ENCODE data around the gene PPP1R3C.

DNA sequence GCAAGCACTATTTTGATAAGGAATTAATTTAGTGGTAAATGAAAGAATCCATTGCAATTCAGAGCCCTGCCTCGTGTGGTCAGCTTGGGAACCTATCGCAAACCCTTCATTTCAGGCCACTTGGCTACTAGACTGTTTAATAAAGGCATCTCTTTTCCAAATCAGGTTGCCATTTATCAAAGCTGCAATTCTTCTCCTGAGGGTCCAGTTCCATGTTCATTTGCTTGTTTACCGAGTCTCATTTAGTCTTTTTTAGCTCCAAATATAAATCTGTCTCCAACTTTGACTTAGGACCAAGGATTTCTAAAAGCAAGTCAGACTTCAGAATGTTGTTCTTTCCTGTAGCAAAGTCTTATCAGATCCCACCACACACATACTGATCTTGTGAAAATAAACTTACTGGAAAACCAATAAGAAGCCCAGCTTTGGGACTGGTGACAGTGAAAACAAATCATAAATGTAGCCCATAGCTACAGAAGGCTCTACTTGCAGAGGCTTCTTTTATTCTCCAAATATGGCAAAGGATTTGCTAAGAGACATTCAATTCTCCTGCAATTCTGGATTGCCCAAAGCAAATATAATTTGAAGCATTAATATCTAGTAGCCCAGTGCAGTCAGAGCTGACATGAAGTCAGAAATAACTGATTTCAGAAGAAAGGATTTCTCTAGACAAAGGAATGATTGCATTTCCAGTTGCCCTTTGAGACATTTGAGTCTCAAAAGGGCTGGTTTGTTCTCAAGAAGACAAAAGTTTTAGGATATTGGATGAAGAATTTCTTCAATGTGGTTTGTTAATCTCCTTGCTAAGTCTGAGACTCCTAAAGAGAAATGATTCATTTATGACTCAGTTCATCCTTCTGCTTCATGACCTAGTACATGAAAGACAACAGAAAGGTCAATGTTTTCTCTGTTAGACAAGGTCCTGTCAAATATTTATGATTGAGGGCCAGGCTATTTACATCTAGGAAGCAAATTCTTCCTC is 28.0 kb downstream of the PPP1R3C start:
- TF ChIP-seq, protein P1, sequence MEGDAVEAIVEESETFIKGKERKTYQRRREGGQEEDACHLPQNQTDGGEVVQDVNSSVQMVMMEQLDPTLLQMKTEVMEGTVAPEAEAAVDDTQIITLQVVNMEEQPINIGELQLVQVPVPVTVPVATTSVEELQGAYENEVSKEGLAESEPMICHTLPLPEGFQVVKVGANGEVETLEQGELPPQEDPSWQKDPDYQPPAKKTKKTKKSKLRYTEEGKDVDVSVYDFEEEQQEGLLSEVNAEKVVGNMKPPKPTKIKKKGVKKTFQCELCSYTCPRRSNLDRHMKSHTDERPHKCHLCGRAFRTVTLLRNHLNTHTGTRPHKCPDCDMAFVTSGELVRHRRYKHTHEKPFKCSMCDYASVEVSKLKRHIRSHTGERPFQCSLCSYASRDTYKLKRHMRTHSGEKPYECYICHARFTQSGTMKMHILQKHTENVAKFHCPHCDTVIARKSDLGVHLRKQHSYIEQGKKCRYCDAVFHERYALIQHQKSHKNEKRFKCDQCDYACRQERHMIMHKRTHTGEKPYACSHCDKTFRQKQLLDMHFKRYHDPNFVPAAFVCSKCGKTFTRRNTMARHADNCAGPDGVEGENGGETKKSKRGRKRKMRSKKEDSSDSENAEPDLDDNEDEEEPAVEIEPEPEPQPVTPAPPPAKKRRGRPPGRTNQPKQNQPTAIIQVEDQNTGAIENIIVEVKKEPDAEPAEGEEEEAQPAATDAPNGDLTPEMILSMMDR (IDR thresholded peaks at IDR 0.05): no peak
- TF ChIP-seq POLR2A (IDR thresholded peaks at IDR 0.05): no peak
